ENCODE results near the gene STX2. TPM values are rescaled to one million over a fixed set of nuclear protein-coding genes. Genes with fewer than 3 reads are reported as not detected.

Gene STX2
- total and polyA plus RNA-seq, 2 donors (not counting 3 experiments of a cell fraction or from before 2014, with no cell fraction given): 26.2 to 32.6 TPM

- Histone ChIP-seq H2AFZ (ENCODE audit: low read depth, low read length) (no peak overlapping the region), H3K4me2 (ENCODE audit: insufficient read depth, low read length) (no peak overlapping the region), H3K79me2 (ENCODE audit: control insufficient read depth, insufficient read depth, low read length) (peaks cover 68% of the 10 kb centered on the region), H4K20me1 (replicated peaks; ENCODE audit: control insufficient read depth, extremely low read depth, insufficient read depth, low read length) (no peaks in the 10 kb centered on the region), H3K4me3 (replicated peaks in 1 of 3; ENCODE audit: insufficient read depth in 1 of 3, low read depth in 1 of 3, low read length in 3 of 3) (no peak overlapping the region), H3K27ac (ENCODE audit: insufficient read depth, low read depth, low read length) (no peak overlapping the region), H3K9me1 (replicated peaks; ENCODE audit: control insufficient read depth, extremely low read depth, insufficient read depth, low read length) (no peaks in the 10 kb centered on the region), H3K36me3 (ENCODE audit: control insufficient read depth in 2 of 2, extremely low read depth in 1 of 2, insufficient read depth in 2 of 2, low read length in 2 of 2) (no peaks in the 10 kb centered on the region), H3K27me3 (ENCODE audit: control insufficient read depth in 2 of 2, insufficient read depth in 2 of 2, low read length in 2 of 2) (no peaks in the 10 kb centered on the region), H3K9ac (replicated peaks; ENCODE audit: extremely low read depth, insufficient read depth, low read length) (no peak overlapping the region), H3K4me1 (ENCODE audit: control insufficient read depth, extremely low read depth, insufficient read depth, low read length) (no peaks in the 10 kb centered on the region), H3K9me3 (replicated peaks; ENCODE audit: control insufficient read depth, insufficient read depth, low read length) (no peaks in the 10 kb centered on the region)
- ChIA-PET POLR2A (no interaction called here), CTCF (no interaction called here)
- BruUV-seq (replicated peaks): no TSS peak
- no peak for DNase-seq (ENCODE audit: low read depth, low spot score)
- TF ChIP-seq FOS (IDR thresholded peaks at IDR 0.05; ENCODE audit: borderline replicate concordance, insufficient read depth, low read length) (no peak), JUN (IDR thresholded peaks at IDR 0.05; ENCODE audit: borderline replicate concordance, insufficient read depth, insufficient read length, low read depth) (no peak), EZH2 (IDR thresholded peaks at IDR 0.05; ENCODE audit: borderline replicate concordance, low read depth, low read length, severe bottlenecking) (no peak), MYC (IDR thresholded peaks at IDR 0.05; ENCODE audit: low read depth, low read length) (no peak), GATA2 (IDR thresholded peaks at IDR 0.05; ENCODE audit: insufficient read depth, insufficient read length, low read depth, low read length) (no peak), MAX (IDR thresholded peaks at IDR 0.05; ENCODE audit: insufficient read depth, insufficient read length) (no peak), POLR2A (IDR thresholded peaks at IDR 0.05; ENCODE audit: low read depth, low read length) (no peak), CTCF (IDR thresholded peaks at IDR 0.05; ENCODE audit: extremely low read depth in 1 of 2, insufficient read depth in 1 of 2, low read depth in 1 of 2, low read length in 2 of 2) (no peak)
- FAIRE-seq: no peak
- intact Hi-C loops (cut with micrococcal nuclease) (no loop called here), dilution Hi-C loops (cut with MboI; ENCODE audit: extremely low pct_ligation_motif_present, low sequenced_read_pairs) (no loop called here)
Measured at GRCh38 chr12:130831876-130832405, 7.1 kb downstream of the STX2 start.
